Stimulated activated CD8-positive, alpha-beta memory T cell treated with anti-CD3 and anti-CD28 coated beads, Interleukin-15, amount 100 ng/mL, for 24 hours (primary cell): ENCODE results near the gene DDX56.

ENCODE experiments used
- DNase-seq: peaks from one replicate; pipeline ENCODE4 v3.0.0-alpha.2; 2020; ENCODE audit warnings: low read depth

DDX56 gene

GRCh38 chr7:44534501-44534900 lies 39.2 kb downstream of the DDX56 start:
- peak; percentile 13 for DNase-seq

GRCh38 chr7:44534087-44534486 lies 39.6 kb downstream of the DDX56 start:
- DNase-seq = no peak

- DNase-seq = no peak
Measured at GRCh38 chr7:44533301-44534055, 40.2 kb downstream of the DDX56 start.

GRCh38 chr7:44531421-44532380 lies 42.0 kb downstream of the DDX56 start:
- DNase-seq = no peak

GRCh38 chr7:44530990-44531389 lies 42.7 kb downstream of the DDX56 start:
- no peak for DNase-seq

GRCh38 chr7:44524811-44525388 lies 48.8 kb downstream of the DDX56 start:
- no peak for DNase-seq

- no peak for DNase-seq
Measured at GRCh38 chr7:44522315-44522714, 51.4 kb downstream of the DDX56 start.

GRCh38 chr7:44521347-44522095 lies 52.2 kb downstream of the DDX56 start:
- no peak for DNase-seq

- DNase-seq = no peak
Measured at GRCh38 chr7:44520574-44520973, 53.1 kb downstream of the DDX56 start.

- DNase-seq = no peak
Measured at GRCh38 chr7:44519546-44519945, 54.2 kb downstream of the DDX56 start.

- no peak for DNase-seq
Measured at GRCh38 chr7:44518761-44519160, 54.9 kb downstream of the DDX56 start.

- DNase-seq = no peak
Measured at GRCh38 chr7:44517175-44517574, 56.5 kb downstream of the DDX56 start.
